Endothelial cell of umbilical vein (primary cell): ENCODE measurements around the gene TNIK. TPM values are rescaled to one million over a fixed set of nuclear protein-coding genes. Genes with fewer than 3 reads are reported as not detected.

ENCODE experiments used
- BruUV-seq: library from RNA; stranded (reverse); fragments of 400-500 nt; replicated peaks from 2 replicates; lab custom pipeline; 2021; lab: Mats Ljungman, UMichigan
- CTCF ChIA-PET: fragments of 300-600, 350-600 bp; sonication (Branson Sonifier 250); formaldehyde crosslinking; loops from one replicate; lab custom pipeline; 2021; ENCODE audit warnings: antibody characterized with exemption, inconsistent platforms; lab: Charles Lee
- POLR2A ChIA-PET: fragments of 300-600, 350-600 bp; sonication (Branson Sonifier 250); formaldehyde crosslinking; loops from one replicate; lab custom pipeline; 2021; ENCODE audit warnings: antibody characterized with exemption, inconsistent platforms; lab: Charles Lee
- DNase-seq: peaks from one replicate; pipeline ENCODE4 v3.0.0-alpha.2; 2011; ENCODE audit warnings: low read depth, low spot score
- FAIRE-seq: peaks from 2 replicates; lab custom pipeline; 2011; peaks lifted over from hg19 to GRCh38; lab: Jason Lieb, UNC
- H2AFZ ChIP-seq: 2 replicates; pipeline ENCODE4 v1.6.0; 2012; ENCODE audit warnings: low read depth, low read length, control low read depth, inconsistent platforms
- H3K27ac ChIP-seq: 2 replicates; pipeline ENCODE4 v1.5.1; 2011; ENCODE audit warnings: low read depth, mild to moderate bottlenecking, control low read depth, low read length, moderate library complexity; ENCODE audit not compliant: insufficient read depth
- H3K27me3 ChIP-seq, 2 experiments: 2 replicates each; pipeline versions ENCODE4 v1.6.0 to v1.6.1; 2011; ENCODE audit warnings: low read length in 2 of 2, mixed read lengths in 1 of 2; ENCODE audit not compliant: control insufficient read depth in 2 of 2, insufficient read depth in 2 of 2
- H3K36me3 ChIP-seq, 2 experiments: 2 replicates in 1 of 2; 3 replicates in 1 of 2; pipeline ENCODE4 v1.5.1; 2011; ENCODE audit warnings: low read length in 2 of 2, mild to moderate bottlenecking in 1 of 2, moderate library complexity in 1 of 2; ENCODE audit not compliant: control insufficient read depth in 2 of 2, insufficient read depth in 2 of 2; ENCODE audit errors: extremely low read depth in 1 of 2
- H3K4me1 ChIP-seq: 3 replicates; pipeline ENCODE4 v1.5.1; 2011; ENCODE audit warnings: mild to moderate bottlenecking, low read length; ENCODE audit not compliant: control insufficient read depth, insufficient read depth; ENCODE audit errors: extremely low read depth
- H3K4me2 ChIP-seq: 2 replicates; pipeline ENCODE4 v1.6.1; 2011; ENCODE audit warnings: low read length, control low read depth, mixed read lengths; ENCODE audit not compliant: insufficient read depth
- H3K4me3 ChIP-seq, 3 experiments: fragments of 200-600 bp in 1 of 3; sonication (generic), shearing (Covaris generic) in 1 of 3; replicated peaks in 1 of 3; 2 replicates each; pipeline ENCODE4 v1.5.1; 2011 to 2016; ENCODE audit warnings: control low read depth in 3 of 3, low read length in 3 of 3, mild to moderate bottlenecking in 2 of 3, inconsistent platforms in 1 of 3, low read depth in 1 of 3, moderate library complexity in 1 of 3; ENCODE audit not compliant: insufficient read depth in 1 of 3
- H3K79me2 ChIP-seq: 2 replicates; pipeline ENCODE4 v1.6.0; 2012; ENCODE audit warnings: low read length, inconsistent platforms; ENCODE audit not compliant: control insufficient read depth, insufficient read depth
- H3K9ac ChIP-seq: replicated peaks from 2 replicates; pipeline ENCODE3; 2011; ENCODE audit warnings: low read length, control low read depth; ENCODE audit not compliant: insufficient read depth; ENCODE audit errors: extremely low read depth
- H3K9me1 ChIP-seq: replicated peaks from 3 replicates; pipeline ENCODE4 v1.6.0; 2011; ENCODE audit warnings: mild to moderate bottlenecking, low read length; ENCODE audit not compliant: control insufficient read depth, insufficient read depth; ENCODE audit errors: extremely low read depth
- H3K9me3 ChIP-seq: replicated peaks from 2 replicates; pipeline ENCODE4 v1.5.1; 2012; ENCODE audit warnings: low read length, inconsistent platforms; ENCODE audit not compliant: control insufficient read depth, insufficient read depth
- H4K20me1 ChIP-seq: replicated peaks from 2 replicates; pipeline ENCODE3; 2011; ENCODE audit warnings: mild to moderate bottlenecking, low read length; ENCODE audit not compliant: control insufficient read depth, insufficient read depth; ENCODE audit errors: extremely low read depth
- EZH2 ChIP-seq: IDR thresholded peaks from 2 replicates; pipeline ENCODE4 v1.6.1; 2012; ENCODE audit warnings: borderline replicate concordance, low read depth, mild to moderate bottlenecking, moderate library complexity, low read length, inconsistent platforms; ENCODE audit not compliant: severe bottlenecking
- FOS ChIP-seq: IDR thresholded peaks from 2 replicates; pipeline ENCODE4 v1.6.1; 2011; ENCODE audit warnings: mild to moderate bottlenecking, low read length, moderate library complexity, borderline replicate concordance; ENCODE audit not compliant: insufficient read depth
- GATA2 ChIP-seq: IDR thresholded peaks from 2 replicates; pipeline ENCODE4 v1.7.0; 2011; ENCODE audit warnings: low read depth, mild to moderate bottlenecking, moderate library complexity, mixed read lengths, low read length; ENCODE audit not compliant: insufficient read length, insufficient read depth
- JUN ChIP-seq: IDR thresholded peaks from 2 replicates; pipeline ENCODE4 v1.6.1; 2011; ENCODE audit warnings: borderline replicate concordance, low read depth; ENCODE audit not compliant: insufficient read length, insufficient read depth
- MYC ChIP-seq: IDR thresholded peaks from one replicate; pipeline ENCODE4 v1.6.1; 2011; ENCODE audit warnings: mild to moderate bottlenecking, low read depth, low read length
- POLR2A ChIP-seq: IDR thresholded peaks from 2 replicates; pipeline ENCODE4 v1.6.1; 2012; ENCODE audit warnings: low read depth, mild to moderate bottlenecking, control low read depth, low read length
- POLR2AphosphoS5 ChIP-seq: IDR thresholded peaks from 2 replicates; pipeline ENCODE4 v1.6.1; 2012; ENCODE audit warnings: low read depth, mild to moderate bottlenecking, control low read depth, low read length, moderate library complexity; ENCODE audit not compliant: insufficient read depth
- dilution Hi-C: fragments of 300-500 bp; cut with MboI; formaldehyde crosslinking; loops from one replicate; pipeline ENCODE4 v1.15.0; 2019; ENCODE audit warnings: low sequenced_read_pairs; ENCODE audit not compliant: extremely low pct_ligation_motif_present
- intact Hi-C: fragments of 100-400 bp; cut with micrococcal nuclease; formaldehyde crosslinking; loops from one replicate; pipeline ENCODE4 v1.10.0; 2022
- polyA plus RNA-seq, 4 experiments: library from polyadenylated mRNA; depleted of rRNA in 3 of 4; stranded (reverse) in 3 of 4; unstranded in 1 of 4; fragments of >200 nt; gene quantifications; 2 replicates each; pipeline versions ENCODE4 v1.2.1 to v1.2.3, GENCODE V29; 2011 to 2012; ENCODE audit warnings: missing spikeins in 1 of 4
- total RNA-seq: library from RNA; stranded (reverse); gene quantifications from 2 replicates; pipeline ENCODE4 v1.2.3, GENCODE V29; 2021
- TF ChIP-seq, protein P1 (sequence below): IDR thresholded peaks from 2 replicates; pipeline ENCODE4 v1.6.1; 2011; ENCODE audit not compliant: insufficient read depth, insufficient read length
- TF ChIP-seq, protein P2 (sequence below), 2 donors: IDR thresholded peaks; 1 replicate in 1 of 2; 2 replicates in 1 of 2; pipeline ENCODE4 v1.5.1; 2011; ENCODE audit warnings: low read length in 2 of 2, mild to moderate bottlenecking in 2 of 2, moderate library complexity in 2 of 2, control low read depth in 1 of 2, inconsistent platforms in 1 of 2, low read depth in 1 of 2; ENCODE audit not compliant: insufficient read depth in 1 of 2; ENCODE audit errors: extremely low read depth in 1 of 2

Gene TNIK
- total and polyA plus RNA-seq, 2 donors (not counting 3 experiments of a cell fraction or from before 2014, with no cell fraction given), result 10.9 to 39.7 TPM

DNA sequence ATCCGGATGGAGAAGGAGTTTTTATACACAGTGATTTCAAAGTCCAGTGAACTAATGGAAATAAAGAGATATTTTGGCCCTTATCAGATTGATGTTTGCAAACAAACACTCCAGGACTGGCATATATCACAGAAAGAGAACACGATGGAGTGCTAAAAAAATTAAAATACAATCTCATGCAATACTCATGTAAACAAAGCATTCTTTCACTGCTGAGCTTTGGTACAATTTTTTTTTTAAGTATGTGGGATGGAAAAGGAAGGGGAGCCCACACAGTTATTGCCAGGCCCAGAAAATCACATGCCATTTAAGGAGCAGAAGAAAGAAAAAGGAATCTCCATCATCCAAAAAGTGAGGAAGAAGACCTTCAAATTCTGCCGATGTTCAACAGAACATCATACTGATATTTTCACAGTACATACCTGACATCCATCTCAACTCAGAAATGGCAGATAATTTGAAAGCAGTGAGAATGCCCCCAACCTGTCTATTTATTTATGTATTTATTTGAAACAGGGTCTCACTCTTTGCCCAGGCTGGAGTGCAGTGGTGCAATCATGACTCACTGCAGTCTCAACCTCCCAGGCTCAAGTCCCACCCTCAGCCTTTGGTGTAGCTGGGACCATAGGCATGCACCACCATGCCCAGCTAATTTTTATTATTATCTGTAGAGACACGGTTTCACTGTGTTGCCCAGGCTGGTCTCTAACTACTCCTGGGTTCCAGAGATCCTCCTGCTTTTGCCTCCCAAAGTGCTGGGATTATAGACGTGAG is 326.2 kb downstream of the TNIK start:
- H3K4me2 ChIP-seq, result no peak overlapping the region
- TF ChIP-seq, protein P1, sequence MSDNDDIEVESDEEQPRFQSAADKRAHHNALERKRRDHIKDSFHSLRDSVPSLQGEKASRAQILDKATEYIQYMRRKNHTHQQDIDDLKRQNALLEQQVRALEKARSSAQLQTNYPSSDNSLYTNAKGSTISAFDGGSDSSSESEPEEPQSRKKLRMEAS, result no peak
- TF ChIP-seq MYC, result no peak
- TF ChIP-seq FOS, result no peak
- TF ChIP-seq EZH2, result no peak
- dilution Hi-C loops (no loop called here), intact Hi-C loops (no loop called here)
- no peaks in the 10 kb centered on the region for H3K9me1 ChIP-seq
- DNase-seq (no peak), FAIRE-seq (peak; percentile 4)
- peaks cover 2% of the 10 kb centered on the region for H3K4me1 ChIP-seq
- H3K79me2 ChIP-seq, result no peaks in the 10 kb centered on the region
- H3K36me3 ChIP-seq, result peaks cover 4 to 5% of the 10 kb centered on the region in 2 experiments
- no peak overlapping the region for H2AFZ ChIP-seq
- H4K20me1 ChIP-seq, result no peaks in the 10 kb centered on the region
- no peak overlapping the region for H3K9ac ChIP-seq
- no peak overlapping the region for H3K4me3 ChIP-seq
- CTCF ChIA-PET, result interaction anchor here (1.2 to 2.2 kb wide), 3 partner anchors 9 to 12 kb away, joined by 3 to 6 read pairs (median 4); no protein-coding TSS in a partner anchor
- POLR2A ChIA-PET, result no interaction called here
- no peak overlapping the region for H3K27ac ChIP-seq
- no TSS peak for BruUV-seq
- H3K27me3 ChIP-seq, result no peaks in the 10 kb centered on the region
- no peaks in the 10 kb centered on the region for H3K9me3 ChIP-seq

DNA sequence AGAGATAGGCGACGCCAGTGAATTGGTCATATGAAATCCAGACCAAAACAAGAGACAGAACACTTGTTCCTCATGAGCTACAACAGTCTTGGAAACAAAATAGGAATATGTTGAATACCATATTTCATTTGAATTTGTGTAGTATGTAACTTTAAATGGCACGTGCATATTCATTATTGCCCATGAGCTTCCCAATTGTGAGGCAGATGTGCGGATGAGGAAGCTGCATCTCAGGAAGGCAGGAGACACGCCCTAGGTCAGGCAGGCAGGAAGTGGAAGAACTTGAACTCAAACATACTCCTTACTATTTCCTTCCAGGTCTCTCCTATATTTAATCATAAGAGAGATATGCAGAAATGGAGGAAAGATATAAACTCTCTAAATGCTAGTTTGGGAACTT is 326.9 kb downstream of the TNIK start:
- H3K27me3 ChIP-seq, result no peaks in the 10 kb centered on the region
- POLR2A ChIA-PET, result no interaction called here
- H3K4me2 ChIP-seq, result no peak overlapping the region
- no peaks in the 10 kb centered on the region for H3K9me3 ChIP-seq
- peaks cover 2% of the 10 kb centered on the region for H3K4me1 ChIP-seq
- no TSS peak for BruUV-seq
- H3K4me3 ChIP-seq, result no peak overlapping the region
- DNase-seq, result no peak
- peaks cover 4 to 5% of the 10 kb centered on the region in 2 experiments for H3K36me3 ChIP-seq
- H3K79me2 ChIP-seq, result no peaks in the 10 kb centered on the region
- intact Hi-C loops, result no loop called here
- no peak overlapping the region for H2AFZ ChIP-seq
- CTCF ChIA-PET, result interaction anchor here (1.2 kb wide), 1 partner anchor 11 kb away, joined by 4 read pairs; no protein-coding TSS in a partner anchor
- no peaks in the 10 kb centered on the region for H3K9me1 ChIP-seq
- H3K27ac ChIP-seq, result no peak overlapping the region
- H4K20me1 ChIP-seq, result no peaks in the 10 kb centered on the region
- TF ChIP-seq POLR2A, result no peak
- no peak for TF ChIP-seq MYC
- TF ChIP-seq GATA2, result no peak
- TF ChIP-seq JUN, result no peak
- no peak for TF ChIP-seq POLR2AphosphoS5
- TF ChIP-seq, protein P2, sequence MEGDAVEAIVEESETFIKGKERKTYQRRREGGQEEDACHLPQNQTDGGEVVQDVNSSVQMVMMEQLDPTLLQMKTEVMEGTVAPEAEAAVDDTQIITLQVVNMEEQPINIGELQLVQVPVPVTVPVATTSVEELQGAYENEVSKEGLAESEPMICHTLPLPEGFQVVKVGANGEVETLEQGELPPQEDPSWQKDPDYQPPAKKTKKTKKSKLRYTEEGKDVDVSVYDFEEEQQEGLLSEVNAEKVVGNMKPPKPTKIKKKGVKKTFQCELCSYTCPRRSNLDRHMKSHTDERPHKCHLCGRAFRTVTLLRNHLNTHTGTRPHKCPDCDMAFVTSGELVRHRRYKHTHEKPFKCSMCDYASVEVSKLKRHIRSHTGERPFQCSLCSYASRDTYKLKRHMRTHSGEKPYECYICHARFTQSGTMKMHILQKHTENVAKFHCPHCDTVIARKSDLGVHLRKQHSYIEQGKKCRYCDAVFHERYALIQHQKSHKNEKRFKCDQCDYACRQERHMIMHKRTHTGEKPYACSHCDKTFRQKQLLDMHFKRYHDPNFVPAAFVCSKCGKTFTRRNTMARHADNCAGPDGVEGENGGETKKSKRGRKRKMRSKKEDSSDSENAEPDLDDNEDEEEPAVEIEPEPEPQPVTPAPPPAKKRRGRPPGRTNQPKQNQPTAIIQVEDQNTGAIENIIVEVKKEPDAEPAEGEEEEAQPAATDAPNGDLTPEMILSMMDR (IDR thresholded peaks at IDR 0.05; ENCODE audit: extremely low read depth in 1 of 2, insufficient read depth in 1 of 2, low read depth in 1 of 2, low read length in 2 of 2), result no peak
- H3K9ac ChIP-seq, result no peak overlapping the region
- dilution Hi-C loops, result no loop called here
- FAIRE-seq, result no peak
